ENCODE results near the gene AQP12B. TPM values are rescaled to one million over a fixed set of nuclear protein-coding genes. Genes with fewer than 3 reads are reported as not detected.

Gene AQP12B
- total and polyA plus RNA-seq, 9 of the 15 experiments (the other 6 are each of a cell fraction or from before 2014, with no cell fraction given): not detected

DNA sequence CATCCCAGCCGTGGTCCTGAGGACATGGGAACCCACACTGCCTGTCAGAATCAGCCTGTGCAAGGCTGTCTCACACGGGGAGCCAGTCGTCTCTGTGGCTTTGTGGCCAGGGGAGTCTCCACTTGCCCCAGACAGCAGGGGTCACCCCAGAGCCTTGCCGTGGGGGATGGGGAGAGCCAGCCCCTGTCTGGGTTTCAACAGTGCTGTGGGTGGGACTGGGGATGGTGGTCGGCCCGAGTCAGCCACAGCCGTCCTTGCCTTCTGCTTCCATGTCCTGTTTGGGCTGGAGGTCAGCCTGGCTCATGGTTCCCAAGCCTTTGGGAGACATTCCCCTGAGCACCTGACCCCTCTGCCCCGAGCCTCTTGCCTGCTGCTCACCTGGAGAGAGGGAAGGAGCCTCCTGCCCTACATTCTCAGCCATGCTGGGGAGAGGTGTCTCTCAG, 37.8 kb downstream of the AQP12B start (continued):
- TF ChIP-seq HDAC8 (tag; IDR thresholded peaks at IDR 0.05) (no peak), DDX20 (tag; IDR thresholded peaks at IDR 0.05; ENCODE audit: low read depth) (no peak), TAF9B (IDR thresholded peaks at IDR 0.05; ENCODE audit: partially characterized antibody) (no peak), RBM34 (IDR thresholded peaks at IDR 0.05; ENCODE audit: borderline replicate concordance, insufficient read depth, low read length) (no peak)
- TF ChIP-seq, protein P1, sequence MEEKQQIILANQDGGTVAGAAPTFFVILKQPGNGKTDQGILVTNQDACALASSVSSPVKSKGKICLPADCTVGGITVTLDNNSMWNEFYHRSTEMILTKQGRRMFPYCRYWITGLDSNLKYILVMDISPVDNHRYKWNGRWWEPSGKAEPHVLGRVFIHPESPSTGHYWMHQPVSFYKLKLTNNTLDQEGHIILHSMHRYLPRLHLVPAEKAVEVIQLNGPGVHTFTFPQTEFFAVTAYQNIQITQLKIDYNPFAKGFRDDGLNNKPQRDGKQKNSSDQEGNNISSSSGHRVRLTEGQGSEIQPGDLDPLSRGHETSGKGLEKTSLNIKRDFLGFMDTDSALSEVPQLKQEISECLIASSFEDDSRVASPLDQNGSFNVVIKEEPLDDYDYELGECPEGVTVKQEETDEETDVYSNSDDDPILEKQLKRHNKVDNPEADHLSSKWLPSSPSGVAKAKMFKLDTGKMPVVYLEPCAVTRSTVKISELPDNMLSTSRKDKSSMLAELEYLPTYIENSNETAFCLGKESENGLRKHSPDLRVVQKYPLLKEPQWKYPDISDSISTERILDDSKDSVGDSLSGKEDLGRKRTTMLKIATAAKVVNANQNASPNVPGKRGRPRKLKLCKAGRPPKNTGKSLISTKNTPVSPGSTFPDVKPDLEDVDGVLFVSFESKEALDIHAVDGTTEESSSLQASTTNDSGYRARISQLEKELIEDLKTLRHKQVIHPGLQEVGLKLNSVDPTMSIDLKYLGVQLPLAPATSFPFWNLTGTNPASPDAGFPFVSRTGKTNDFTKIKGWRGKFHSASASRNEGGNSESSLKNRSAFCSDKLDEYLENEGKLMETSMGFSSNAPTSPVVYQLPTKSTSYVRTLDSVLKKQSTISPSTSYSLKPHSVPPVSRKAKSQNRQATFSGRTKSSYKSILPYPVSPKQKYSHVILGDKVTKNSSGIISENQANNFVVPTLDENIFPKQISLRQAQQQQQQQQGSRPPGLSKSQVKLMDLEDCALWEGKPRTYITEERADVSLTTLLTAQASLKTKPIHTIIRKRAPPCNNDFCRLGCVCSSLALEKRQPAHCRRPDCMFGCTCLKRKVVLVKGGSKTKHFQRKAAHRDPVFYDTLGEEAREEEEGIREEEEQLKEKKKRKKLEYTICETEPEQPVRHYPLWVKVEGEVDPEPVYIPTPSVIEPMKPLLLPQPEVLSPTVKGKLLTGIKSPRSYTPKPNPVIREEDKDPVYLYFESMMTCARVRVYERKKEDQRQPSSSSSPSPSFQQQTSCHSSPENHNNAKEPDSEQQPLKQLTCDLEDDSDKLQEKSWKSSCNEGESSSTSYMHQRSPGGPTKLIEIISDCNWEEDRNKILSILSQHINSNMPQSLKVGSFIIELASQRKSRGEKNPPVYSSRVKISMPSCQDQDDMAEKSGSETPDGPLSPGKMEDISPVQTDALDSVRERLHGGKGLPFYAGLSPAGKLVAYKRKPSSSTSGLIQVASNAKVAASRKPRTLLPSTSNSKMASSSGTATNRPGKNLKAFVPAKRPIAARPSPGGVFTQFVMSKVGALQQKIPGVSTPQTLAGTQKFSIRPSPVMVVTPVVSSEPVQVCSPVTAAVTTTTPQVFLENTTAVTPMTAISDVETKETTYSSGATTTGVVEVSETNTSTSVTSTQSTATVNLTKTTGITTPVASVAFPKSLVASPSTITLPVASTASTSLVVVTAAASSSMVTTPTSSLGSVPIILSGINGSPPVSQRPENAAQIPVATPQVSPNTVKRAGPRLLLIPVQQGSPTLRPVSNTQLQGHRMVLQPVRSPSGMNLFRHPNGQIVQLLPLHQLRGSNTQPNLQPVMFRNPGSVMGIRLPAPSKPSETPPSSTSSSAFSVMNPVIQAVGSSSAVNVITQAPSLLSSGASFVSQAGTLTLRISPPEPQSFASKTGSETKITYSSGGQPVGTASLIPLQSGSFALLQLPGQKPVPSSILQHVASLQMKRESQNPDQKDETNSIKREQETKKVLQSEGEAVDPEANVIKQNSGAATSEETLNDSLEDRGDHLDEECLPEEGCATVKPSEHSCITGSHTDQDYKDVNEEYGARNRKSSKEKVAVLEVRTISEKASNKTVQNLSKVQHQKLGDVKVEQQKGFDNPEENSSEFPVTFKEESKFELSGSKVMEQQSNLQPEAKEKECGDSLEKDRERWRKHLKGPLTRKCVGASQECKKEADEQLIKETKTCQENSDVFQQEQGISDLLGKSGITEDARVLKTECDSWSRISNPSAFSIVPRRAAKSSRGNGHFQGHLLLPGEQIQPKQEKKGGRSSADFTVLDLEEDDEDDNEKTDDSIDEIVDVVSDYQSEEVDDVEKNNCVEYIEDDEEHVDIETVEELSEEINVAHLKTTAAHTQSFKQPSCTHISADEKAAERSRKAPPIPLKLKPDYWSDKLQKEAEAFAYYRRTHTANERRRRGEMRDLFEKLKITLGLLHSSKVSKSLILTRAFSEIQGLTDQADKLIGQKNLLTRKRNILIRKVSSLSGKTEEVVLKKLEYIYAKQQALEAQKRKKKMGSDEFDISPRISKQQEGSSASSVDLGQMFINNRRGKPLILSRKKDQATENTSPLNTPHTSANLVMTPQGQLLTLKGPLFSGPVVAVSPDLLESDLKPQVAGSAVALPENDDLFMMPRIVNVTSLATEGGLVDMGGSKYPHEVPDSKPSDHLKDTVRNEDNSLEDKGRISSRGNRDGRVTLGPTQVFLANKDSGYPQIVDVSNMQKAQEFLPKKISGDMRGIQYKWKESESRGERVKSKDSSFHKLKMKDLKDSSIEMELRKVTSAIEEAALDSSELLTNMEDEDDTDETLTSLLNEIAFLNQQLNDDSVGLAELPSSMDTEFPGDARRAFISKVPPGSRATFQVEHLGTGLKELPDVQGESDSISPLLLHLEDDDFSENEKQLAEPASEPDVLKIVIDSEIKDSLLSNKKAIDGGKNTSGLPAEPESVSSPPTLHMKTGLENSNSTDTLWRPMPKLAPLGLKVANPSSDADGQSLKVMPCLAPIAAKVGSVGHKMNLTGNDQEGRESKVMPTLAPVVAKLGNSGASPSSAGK (IDR thresholded peaks at IDR 0.05): no peak
